HG03097 (cell line): ENCODE data around the gene C12orf56.
A peak's percentile ranks its signal among the peaks of the same experiment; 100 is the strongest.
"Not testable (repeated sequence)": the region's sequence is repeated elsewhere in the genome, so short reads cannot be mapped to it uniquely, and the experiment has no call there.

Experiments
- ATAC-seq: cut with Tn5 transposase; IDR thresholded peaks from one replicate; pipeline ENCODE4 v1.9.1; 2021; ENCODE audit not compliant: unreplicated experiment, low FRiP score

Gene C12orf56

GRCh38 chr12:64252681-64253080 is 137.9 kb downstream of the C12orf56 start:
- no peak for ATAC-seq

GRCh38 chr12:64243809-64244208 is 146.7 kb downstream of the C12orf56 start:
- no peak for ATAC-seq

GRCh38 chr12:64240781-64241180 is 149.8 kb downstream of the C12orf56 start:
- no peak for ATAC-seq

- ATAC-seq = no peak
Observed at GRCh38 chr12:64237382-64237781, 153.2 kb downstream of the C12orf56 start.

- no peak for ATAC-seq
Observed at GRCh38 chr12:64236549-64236948, 154.0 kb downstream of the C12orf56 start.

- no peak for ATAC-seq
Observed at GRCh38 chr12:64232196-64232595, 158.4 kb downstream of the C12orf56 start.

GRCh38 chr12:64229796-64230195 is 160.8 kb downstream of the C12orf56 start:
- no peak for ATAC-seq

- ATAC-seq = no peak
Observed at GRCh38 chr12:64229240-64229639, 161.3 kb downstream of the C12orf56 start.

GRCh38 chr12:64225626-64226025 is 164.9 kb downstream of the C12orf56 start:
- ATAC-seq = no peak

- ATAC-seq = peak; percentile 95
Observed at GRCh38 chr12:64222009-64222765, 168.4 kb downstream of the C12orf56 start, which contains the start of gene KICS2. KICS2 (minus strand) TSS chr12:64222296; CDS start chr12:64222237, 59 bp downstream.

- ATAC-seq = peak; percentile 26
Observed at GRCh38 chr12:64221651-64222008, 168.9 kb downstream of the C12orf56 start.

GRCh38 chr12:64220046-64220445 is 170.5 kb downstream of the C12orf56 start:
- ATAC-seq = no peak

GRCh38 chr12:64219145-64219544 is 171.4 kb downstream of the C12orf56 start:
- no peak for ATAC-seq

GRCh38 chr12:64218597-64218996 is 172.0 kb downstream of the C12orf56 start:
- no peak for ATAC-seq

GRCh38 chr12:64217643-64218042 is 172.9 kb downstream of the C12orf56 start:
- ATAC-seq = not testable (repeated sequence)

GRCh38 chr12:64216239-64216638 is 174.3 kb downstream of the C12orf56 start:
- ATAC-seq = no peak
